ENCODE data around the gene MMS19.
A peak's percentile ranks its signal among the peaks of the same experiment; 100 is the strongest.
"Not testable (repeated sequence)": the region's sequence is repeated elsewhere in the genome, so short reads cannot be mapped to it uniquely, and the experiment has no call there.

MMS19 gene

GRCh38 chr10:97425964-97426775 lies 72.1 kb downstream of the MMS19 start, which contains the start of gene PGAM1:
Gene PGAM1 (plus strand): TSS chr10:97426191. CDS start chr10:97426308, 117 bp downstream.
- peak; percentile 96 for DNase-seq (ENCODE audit: low spot score)

DNA sequence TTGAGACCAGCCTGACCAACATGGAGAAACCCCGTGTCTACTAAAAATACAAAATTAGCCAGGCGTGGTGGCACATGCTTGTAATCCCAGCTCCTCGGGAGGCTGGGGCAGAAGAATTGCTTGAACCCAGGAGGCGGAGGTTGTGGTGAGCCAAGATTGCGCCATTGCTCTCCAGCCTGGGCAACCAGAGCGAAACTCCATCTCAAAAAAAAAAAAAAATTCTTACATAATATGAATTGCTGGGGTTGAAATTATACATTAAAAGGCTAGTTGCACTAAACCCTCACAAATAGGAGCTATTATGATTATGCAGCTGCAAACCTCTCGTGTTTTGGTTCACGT lies 74.5 kb downstream of the MMS19 start:
- not testable (repeated sequence) for DNase-seq (ENCODE audit: low spot score)

- no peak for DNase-seq (ENCODE audit: low spot score)
These were observed 81.7 kb downstream of the MMS19 start for GRCh38 chr10:97416565-97416964.

GRCh38 chr10:97412891-97413304 lies 85.3 kb downstream of the MMS19 start:
- DNase-seq (ENCODE audit: low spot score) = no peak

DNA sequence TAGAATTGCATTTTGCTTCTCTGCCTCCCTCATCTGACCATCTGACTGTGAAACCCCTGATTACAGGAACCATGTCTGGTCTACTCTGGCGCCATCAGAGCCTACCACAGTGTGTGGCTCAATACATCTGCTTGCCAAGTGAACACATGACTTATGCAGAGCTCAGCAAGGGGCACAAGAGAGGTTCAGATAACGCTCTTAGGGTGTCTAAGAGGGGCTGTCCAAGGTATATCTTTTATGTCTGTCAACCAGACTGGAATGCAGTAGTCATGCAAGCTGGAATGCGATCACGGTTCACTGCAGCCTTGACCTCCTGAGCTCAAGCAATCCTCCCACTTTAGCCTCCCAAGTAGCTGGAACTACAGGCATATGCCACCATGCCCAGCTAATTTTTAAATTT lies 86.8 kb downstream of the MMS19 start:
- DNase-seq (ENCODE audit: low spot score) = no peak

DNA sequence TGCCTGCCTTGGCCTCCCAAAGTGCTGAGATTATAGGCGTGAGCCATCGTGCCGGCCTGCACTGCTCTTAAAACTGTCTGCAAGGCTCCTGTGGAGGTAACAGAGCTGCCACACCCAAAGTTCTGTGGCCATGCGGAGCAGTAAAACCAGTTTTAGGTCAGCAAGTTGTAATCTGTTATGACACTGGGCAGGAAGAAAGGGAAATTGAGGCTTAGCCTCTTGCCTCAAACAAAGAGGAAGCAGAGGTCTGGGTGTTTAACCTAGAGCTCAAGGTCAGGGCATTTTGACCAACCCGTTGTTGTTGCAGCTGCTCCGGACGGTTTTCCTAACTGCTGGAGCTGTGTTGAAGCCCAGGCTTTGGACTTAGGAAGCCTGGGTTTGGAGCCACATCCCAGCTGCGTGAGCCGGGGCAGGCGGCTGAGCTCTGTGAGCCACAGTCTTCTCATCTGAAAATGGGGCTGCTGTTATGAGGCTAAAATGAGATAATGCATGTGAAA lies 89.7 kb downstream of the MMS19 start:
- DNase-seq (ENCODE audit: low spot score) = no peak
